Adipocyte (in vitro differentiated cells): ENCODE measurements around the gene MRTO4.
"Not testable (repeated sequence)": the region's sequence is repeated elsewhere in the genome, so short reads cannot be mapped to it uniquely, and the experiment has no call there.

Experiments
- DNase-seq: peaks from one replicate; pipeline ENCODE4 v3.0.0-alpha.2; 2015; ENCODE audit warnings: low read depth
- H3K27me3 ChIP-seq: replicated peaks from 2 replicates; pipeline ENCODE4 v1.7.0; 2013; ENCODE audit warnings: mild to moderate bottlenecking, low read length, moderate library complexity; ENCODE audit not compliant: control insufficient read depth, insufficient read depth
- H3K36me3 ChIP-seq: 2 replicates; pipeline ENCODE4 v1.7.0; 2013; ENCODE audit warnings: low read length, mild to moderate bottlenecking, moderate library complexity; ENCODE audit not compliant: control insufficient read depth, insufficient read depth, severe bottlenecking
- H3K4me1 ChIP-seq: 2 replicates; pipeline ENCODE4 v1.7.0; 2013; ENCODE audit warnings: mild to moderate bottlenecking, low read length, moderate library complexity; ENCODE audit not compliant: control insufficient read depth, insufficient read depth
- H3K4me3 ChIP-seq: 2 replicates; pipeline ENCODE4 v1.7.0; 2013; ENCODE audit warnings: mild to moderate bottlenecking, low read length, moderate library complexity
- H3K9ac ChIP-seq: 2 replicates; pipeline ENCODE4 v1.7.0; 2013; ENCODE audit warnings: mild to moderate bottlenecking, low read length, moderate library complexity
- H3K9me3 ChIP-seq: 2 replicates; pipeline ENCODE4 v1.7.0; 2013; ENCODE audit warnings: mild to moderate bottlenecking, low read length, moderate library complexity; ENCODE audit not compliant: control insufficient read depth

MRTO4 gene

GRCh38 chr1:19258353-19258752 lies 6.7 kb downstream of the MRTO4 start:
- H3K4me1 ChIP-seq = peaks cover 22% of the 10 kb centered on the region
- no peak for DNase-seq
- H3K9me3 ChIP-seq = no peaks in the 10 kb centered on the region
- no peak overlapping the region for H3K4me3 ChIP-seq
- H3K36me3 ChIP-seq = peaks cover 49% of the 10 kb centered on the region
- H3K9ac ChIP-seq = no peak overlapping the region
- H3K27me3 ChIP-seq = no peaks in the 10 kb centered on the region

GRCh38 chr1:19260211-19261138 lies 8.9 kb downstream of the MRTO4 start:
- peak overlapping the region; percentile 35 for H3K9ac ChIP-seq
- peaks cover 48% of the 10 kb centered on the region for H3K36me3 ChIP-seq
- no peaks in the 10 kb centered on the region for H3K27me3 ChIP-seq
- H3K9me3 ChIP-seq = no peaks in the 10 kb centered on the region
- no peak overlapping the region for H3K4me3 ChIP-seq
- H3K4me1 ChIP-seq = peaks cover 12% of the 10 kb centered on the region
- peak; percentile 97 for DNase-seq

- no peak for DNase-seq
- no peaks in the 10 kb centered on the region for H3K9me3 ChIP-seq
- H3K4me3 ChIP-seq = no peak overlapping the region
- no peaks in the 10 kb centered on the region for H3K27me3 ChIP-seq
- H3K9ac ChIP-seq = no peak overlapping the region
- H3K36me3 ChIP-seq = peaks cover 32% of the 10 kb centered on the region
- peaks cover 12% of the 10 kb centered on the region for H3K4me1 ChIP-seq
These were observed 10.4 kb downstream of the MRTO4 start for GRCh38 chr1:19262047-19262446.

GRCh38 chr1:19262744-19263143 lies 11.1 kb downstream of the MRTO4 start:
- Histone ChIP-seq H3K9ac (no peak overlapping the region), H3K27me3 (no peaks in the 10 kb centered on the region), H3K9me3 (no peaks in the 10 kb centered on the region), H3K36me3 (peaks cover 26% of the 10 kb centered on the region), H3K4me3 (no peak overlapping the region), H3K4me1 (peaks cover 12% of the 10 kb centered on the region)
- no peak for DNase-seq

- no peak for DNase-seq
- no peaks in the 10 kb centered on the region for H3K4me1 ChIP-seq
- no peak overlapping the region for H3K9ac ChIP-seq
- peaks cover 5% of the 10 kb centered on the region for H3K36me3 ChIP-seq
- no peak overlapping the region for H3K4me3 ChIP-seq
- H3K9me3 ChIP-seq = no peaks in the 10 kb centered on the region
- no peaks in the 10 kb centered on the region for H3K27me3 ChIP-seq
These were observed 16.8 kb downstream of the MRTO4 start for GRCh38 chr1:19268445-19268844.

GRCh38 chr1:19269427-19270342 lies 18.1 kb downstream of the MRTO4 start:
- H3K36me3 ChIP-seq, H3K4me3 ChIP-seq, H3K9me3 ChIP-seq, H3K9ac ChIP-seq, DNase-seq, H3K4me1 ChIP-seq, H3K27me3 ChIP-seq: not testable (repeated sequence)

GRCh38 chr1:19270343-19270730 lies 18.7 kb downstream of the MRTO4 start:
- not testable (repeated sequence) for DNase-seq, H3K4me1 ChIP-seq, H3K27me3 ChIP-seq, H3K9ac ChIP-seq, H3K4me3 ChIP-seq, H3K36me3 ChIP-seq, H3K9me3 ChIP-seq

- no peak for DNase-seq
- no peaks in the 10 kb centered on the region for H3K4me1 ChIP-seq
- H3K4me3 ChIP-seq = no peak overlapping the region
- no peak overlapping the region for H3K9ac ChIP-seq
- H3K36me3 ChIP-seq = peaks cover 5% of the 10 kb centered on the region
- H3K9me3 ChIP-seq = peaks cover 10% of the 10 kb centered on the region
- no peaks in the 10 kb centered on the region for H3K27me3 ChIP-seq
These were observed 20.5 kb downstream of the MRTO4 start for GRCh38 chr1:19272064-19272463.

GRCh38 chr1:19273106-19273843 lies 21.7 kb downstream of the MRTO4 start:
- no peak overlapping the region for H3K9ac ChIP-seq
- no peak overlapping the region for H3K4me3 ChIP-seq
- H3K27me3 ChIP-seq = no peaks in the 10 kb centered on the region
- H3K36me3 ChIP-seq = no peaks in the 10 kb centered on the region
- no peak for DNase-seq
- H3K9me3 ChIP-seq = peaks cover 10% of the 10 kb centered on the region
- H3K4me1 ChIP-seq = no peaks in the 10 kb centered on the region

- H3K4me3 ChIP-seq, H3K9ac ChIP-seq, DNase-seq, H3K27me3 ChIP-seq, H3K36me3 ChIP-seq, H3K4me1 ChIP-seq, H3K9me3 ChIP-seq: not testable (repeated sequence)
These were observed 22.4 kb downstream of the MRTO4 start for GRCh38 chr1:19273844-19274531.
